HG03432 (cell line): Measurements from ENCODE around the gene ATP5ME.
A peak's percentile ranks its signal among the peaks of the same experiment; 100 is the strongest.
"Not testable (repeated sequence)": the region's sequence is repeated elsewhere in the genome, so short reads cannot be mapped to it uniquely, and the experiment has no call there.

Source experiments
- ATAC-seq: cut with Tn5 transposase; IDR thresholded peaks from one replicate; pipeline ENCODE4 v1.9.1; 2021; ENCODE audit warnings: mild to moderate bottlenecking, moderate library complexity; ENCODE audit not compliant: unreplicated experiment

ATP5ME gene

GRCh38 chr4:671769-672168 lies 2.3 kb downstream of the ATP5ME start:
- ATAC-seq: no peak

DNA sequence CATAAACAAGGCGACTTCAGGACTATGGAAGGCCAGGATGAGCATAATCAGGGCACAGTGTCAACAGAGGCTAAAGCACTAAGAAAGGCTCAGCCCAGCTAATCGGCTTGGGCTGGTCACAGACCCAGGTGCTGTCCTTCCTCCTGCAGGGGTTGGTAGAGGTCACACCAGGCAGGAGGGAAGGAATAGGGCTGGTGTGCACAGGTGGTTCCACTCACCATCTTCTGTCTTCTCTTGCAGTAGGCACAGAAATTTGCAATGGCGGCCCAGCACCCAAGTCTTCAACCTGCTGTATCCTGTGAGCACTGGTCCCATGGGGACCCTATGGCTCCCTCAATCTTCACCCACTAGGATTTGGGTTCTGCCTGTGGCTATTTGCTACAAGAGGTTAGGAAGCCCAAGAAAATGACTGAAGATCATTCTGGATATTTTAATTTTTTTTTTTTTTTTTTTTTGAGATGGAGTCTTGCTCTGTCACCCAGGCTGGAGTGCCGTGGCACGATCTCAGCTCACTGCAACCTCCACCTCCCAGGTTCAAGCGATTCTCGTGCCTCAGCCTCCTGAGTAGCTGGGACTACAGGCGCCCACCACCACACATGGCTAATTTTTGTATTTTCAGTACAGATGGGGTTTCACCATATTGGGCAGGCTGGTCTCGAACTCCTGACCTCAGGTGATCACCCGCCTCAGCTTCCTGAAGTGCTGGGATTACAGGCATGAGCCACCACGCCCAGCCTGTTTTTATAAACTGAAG lies 4.1 kb downstream of the ATP5ME start:
- ATAC-seq: not testable (repeated sequence)

DNA sequence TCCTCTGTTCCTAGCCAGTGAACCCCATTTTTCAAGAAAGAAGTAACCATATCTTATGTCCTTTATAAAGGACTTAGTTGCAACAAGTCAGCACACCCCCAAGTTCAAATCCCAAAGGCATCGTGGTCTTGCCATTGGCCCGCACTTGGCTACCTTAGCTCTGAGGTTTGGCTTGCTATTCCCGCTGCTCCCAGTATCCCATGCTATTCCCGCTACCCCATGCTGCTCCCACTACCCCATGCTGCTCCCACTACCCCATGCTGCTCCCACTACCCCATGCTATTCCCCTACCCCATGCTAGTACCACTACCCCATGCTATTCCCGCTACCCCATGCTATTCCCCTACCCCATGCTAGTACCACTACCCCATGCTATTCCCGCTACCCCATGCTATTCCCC lies 5.9 kb downstream of the ATP5ME start:
- not testable (repeated sequence) for ATAC-seq

DNA sequence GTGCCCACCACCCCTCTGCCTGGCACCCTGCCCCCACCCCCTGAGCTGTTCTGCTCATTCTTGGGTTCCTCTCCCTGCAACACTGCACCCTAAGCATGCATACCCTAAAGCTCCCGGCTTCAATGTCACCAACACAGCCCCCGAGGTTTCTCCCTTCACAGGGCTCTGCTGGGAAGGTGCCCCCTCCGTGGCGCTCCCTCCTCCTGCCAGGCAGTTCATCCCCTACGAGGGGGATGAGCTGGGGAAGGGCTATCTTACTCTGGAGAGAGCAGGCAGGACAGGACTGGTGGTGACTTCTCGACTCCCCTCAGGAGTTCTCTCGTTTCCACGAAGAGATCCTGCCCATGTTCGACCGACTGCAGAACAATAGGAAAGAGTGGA lies 6.5 kb downstream of the ATP5ME start:
- no peak for ATAC-seq

DNA sequence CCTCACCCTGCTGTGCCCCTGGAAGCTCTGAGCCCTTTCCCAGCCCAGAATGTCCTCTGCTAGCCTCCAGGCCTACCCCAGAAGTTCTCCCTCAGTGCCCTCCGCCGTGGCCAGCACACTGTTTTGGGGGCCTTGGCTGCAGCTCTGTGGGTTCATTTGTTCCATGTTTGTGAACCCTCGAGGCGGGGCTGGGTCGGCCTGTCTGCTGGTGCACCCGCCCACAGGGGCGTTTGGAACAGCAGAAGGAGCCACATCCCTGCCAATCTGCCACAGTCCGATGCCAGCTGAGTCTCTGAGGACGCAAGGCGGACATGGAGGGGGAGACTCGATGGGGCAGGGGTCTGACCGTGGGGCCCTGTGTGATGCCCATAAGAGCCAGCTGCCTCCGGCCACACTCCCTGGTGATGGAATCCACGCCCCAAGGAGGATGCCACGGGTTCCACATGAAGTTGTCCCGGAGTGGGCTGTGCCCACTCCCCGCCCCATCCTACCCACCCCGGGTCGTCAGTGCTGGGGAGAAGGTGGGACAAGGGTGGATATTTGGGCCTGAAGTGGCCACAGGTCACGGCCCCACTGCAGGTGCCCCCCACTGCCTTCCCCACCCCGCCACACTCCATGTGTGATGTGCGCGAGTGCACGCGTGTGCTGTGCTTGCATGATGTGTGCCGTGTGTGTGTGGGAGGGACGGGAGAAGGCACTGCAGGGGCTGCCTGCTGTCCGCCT lies 7.1 kb downstream of the ATP5ME start:
- no peak for ATAC-seq

DNA sequence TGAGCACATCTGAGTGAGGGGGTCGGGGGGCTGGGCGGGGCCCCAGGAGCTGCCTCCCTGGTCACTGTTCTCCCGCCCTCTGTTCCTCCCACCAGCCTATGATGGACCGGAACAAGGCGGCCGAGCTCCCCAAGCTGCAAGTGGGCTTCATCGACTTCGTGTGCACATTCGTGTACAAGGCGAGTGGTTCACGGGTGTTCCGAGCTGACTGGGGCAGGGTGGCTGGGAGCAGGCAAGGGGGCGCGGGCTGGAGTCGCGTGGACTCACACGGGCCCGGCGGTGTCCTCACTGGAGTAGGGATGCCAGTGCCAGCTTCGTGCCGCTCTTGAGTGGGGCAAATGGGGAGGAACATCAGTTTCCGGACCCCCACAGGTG lies 7.7 kb downstream of the ATP5ME start:
- no peak for ATAC-seq

GRCh38 chr4:665751-666435 lies 8.2 kb downstream of the ATP5ME start:
- ATAC-seq: no peak

GRCh38 chr4:665381-665750 lies 8.7 kb downstream of the ATP5ME start:
- ATAC-seq: no peak

DNA sequence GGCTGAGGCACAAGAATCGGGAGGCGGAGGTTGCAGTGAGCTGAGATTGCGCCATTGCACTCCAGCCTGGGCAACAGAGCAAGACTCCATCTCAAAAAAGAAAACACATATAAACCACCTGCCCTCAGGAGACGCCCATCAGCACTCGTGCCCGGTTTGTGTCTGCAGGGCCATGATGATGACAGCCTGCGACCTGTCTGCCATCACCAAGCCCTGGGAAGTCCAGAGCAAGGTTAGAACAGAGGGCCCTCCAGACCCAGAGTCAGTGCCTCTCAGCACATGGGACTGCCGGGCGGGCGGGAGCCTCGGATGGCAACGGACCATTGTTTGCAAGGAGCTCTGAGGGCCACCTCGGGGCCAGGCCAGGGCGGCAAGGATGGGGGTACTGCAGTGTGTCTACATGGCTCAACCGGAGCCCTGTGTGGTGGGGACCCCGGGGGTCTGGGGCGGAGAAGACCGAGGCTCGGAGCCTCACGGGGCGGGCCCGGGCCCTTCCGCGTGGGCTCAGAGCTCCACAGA lies 9.3 kb downstream of the ATP5ME start:
- ATAC-seq: no peak

DNA sequence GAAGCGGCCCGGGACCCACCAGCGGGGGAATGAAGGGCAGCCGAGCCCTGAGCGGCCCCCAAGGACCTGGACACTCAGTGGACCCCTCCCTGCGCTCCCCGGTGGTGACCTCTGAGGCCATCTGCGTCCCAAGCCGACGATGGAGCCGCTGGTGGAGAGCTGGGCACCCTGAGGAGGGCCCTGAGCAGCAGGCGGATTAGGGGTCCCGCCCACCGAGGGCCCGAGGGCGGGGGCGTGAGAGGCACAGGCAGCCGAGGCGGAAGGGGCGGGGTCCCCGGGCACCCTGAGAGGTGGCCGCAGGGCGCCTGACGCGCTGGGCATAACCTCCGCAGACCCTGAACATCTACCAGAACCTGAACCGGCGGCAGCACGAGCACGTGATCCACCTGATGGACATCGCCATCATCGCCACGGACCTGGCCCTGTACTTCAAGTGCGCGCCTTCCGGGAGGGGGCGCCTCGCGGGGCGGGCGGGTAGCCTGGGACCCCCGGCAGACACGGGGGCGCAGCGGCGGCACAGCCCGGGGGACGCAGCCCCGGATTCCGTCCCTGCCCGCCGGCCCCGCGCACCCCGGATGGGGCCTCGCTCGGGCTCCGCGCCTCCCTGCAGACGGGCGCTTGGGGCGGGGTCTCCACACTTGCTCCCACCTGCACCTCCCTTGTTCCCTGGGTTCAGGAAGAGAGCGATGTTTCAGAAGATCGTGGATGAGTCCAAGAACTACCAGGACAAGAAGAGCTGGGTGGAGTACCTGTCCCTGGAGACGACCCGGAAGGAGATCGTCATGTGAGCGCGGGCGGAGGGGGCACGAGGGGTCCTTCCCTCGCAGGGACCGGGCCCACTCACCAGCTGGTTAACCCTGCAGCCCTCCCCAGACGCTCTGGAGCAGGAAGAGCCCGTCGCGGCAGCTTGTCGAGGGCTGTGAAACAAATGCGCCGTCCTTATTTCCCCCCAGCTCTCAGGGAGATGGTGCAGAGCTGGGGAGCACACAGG lies 10.3 kb downstream of the ATP5ME start:
- peak; percentile 73 for ATAC-seq

DNA sequence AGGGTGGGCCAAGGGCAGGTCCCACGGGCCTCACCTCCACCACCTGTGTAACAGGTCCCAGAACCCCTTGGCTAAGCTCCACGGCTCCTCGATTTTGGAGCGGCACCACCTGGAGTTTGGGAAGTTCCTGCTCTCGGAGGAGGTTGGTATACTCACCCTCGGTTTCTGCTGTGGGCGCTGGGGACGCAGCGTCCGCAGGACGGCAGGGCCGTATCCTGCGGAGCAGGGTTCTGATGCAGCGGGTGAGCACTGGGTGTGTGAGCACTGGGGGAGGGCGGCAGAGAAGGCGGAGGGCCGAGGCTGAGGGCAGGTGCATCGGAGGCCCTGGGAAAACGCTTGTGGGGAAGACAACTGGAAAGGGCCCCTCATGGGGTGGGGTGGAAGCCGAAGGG lies 11.0 kb downstream of the ATP5ME start:
- ATAC-seq: no peak

DNA sequence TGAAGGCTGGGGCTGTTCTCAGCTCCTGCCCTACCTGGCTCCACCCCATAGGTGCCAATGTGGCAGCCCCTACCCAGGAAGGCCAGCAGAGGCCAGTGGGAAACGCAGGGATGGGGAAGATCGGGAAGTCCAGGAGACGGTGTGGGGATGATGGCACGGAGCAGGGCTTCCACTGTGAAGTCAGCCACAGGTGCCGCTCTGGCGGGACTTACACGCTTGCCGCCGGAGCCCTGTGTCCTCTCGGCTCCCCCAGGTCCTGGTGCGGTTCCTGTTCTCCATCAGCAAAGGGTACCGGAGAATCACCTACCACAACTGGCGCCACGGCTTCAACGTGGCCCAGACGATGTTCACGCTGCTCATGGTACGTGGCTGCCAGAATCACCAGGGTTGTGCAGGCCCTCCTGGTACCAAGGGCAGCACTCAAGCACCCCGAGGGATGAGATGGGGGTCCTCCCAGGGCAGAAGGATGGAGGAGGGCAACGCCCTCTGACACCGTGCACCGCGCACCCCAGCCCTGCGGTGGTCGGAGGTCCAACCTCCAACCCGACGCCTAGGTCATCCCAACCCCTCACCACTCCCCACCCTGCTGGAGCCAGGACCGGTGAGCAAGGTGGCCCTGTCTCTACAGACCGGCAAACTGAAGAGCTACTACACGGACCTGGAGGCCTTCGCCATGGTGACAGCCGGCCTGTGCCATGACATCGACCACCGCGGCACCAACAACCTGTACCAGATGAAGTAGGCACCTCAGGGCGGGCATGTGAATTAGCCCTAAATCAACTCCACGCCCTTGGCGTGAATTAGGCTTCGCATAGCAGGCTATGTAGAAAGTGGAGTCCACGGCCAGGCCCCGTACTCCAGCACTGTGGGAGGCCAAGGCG lies 12.0 kb downstream of the ATP5ME start:
- ATAC-seq: no peak

GRCh38 chr4:661231-661630 lies 12.8 kb downstream of the ATP5ME start:
- ATAC-seq: no peak

DNA sequence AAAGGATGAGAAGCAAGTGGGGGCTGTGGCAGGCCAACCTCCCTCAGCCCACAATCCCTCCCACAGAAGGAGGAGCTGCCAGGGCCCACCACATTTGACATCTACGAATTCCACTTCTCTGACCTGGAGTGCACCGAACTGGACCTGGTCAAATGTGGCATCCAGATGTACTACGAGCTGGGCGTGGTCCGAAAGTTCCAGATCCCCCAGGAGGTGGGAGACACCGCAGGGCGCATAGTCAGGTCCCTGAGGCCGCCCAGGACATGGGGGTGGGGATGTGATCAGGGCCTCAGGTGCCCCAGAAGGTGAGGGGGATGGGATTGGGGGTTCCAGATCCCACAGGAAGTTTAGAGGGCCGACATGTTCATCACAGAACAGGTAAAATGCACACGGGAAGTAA lies 13.7 kb downstream of the ATP5ME start:
- no peak for ATAC-seq

GRCh38 chr4:659851-660250 lies 14.2 kb downstream of the ATP5ME start:
- ATAC-seq: no peak

GRCh38 chr4:658681-659667 lies 15.1 kb downstream of the ATP5ME start:
- no peak for ATAC-seq

DNA sequence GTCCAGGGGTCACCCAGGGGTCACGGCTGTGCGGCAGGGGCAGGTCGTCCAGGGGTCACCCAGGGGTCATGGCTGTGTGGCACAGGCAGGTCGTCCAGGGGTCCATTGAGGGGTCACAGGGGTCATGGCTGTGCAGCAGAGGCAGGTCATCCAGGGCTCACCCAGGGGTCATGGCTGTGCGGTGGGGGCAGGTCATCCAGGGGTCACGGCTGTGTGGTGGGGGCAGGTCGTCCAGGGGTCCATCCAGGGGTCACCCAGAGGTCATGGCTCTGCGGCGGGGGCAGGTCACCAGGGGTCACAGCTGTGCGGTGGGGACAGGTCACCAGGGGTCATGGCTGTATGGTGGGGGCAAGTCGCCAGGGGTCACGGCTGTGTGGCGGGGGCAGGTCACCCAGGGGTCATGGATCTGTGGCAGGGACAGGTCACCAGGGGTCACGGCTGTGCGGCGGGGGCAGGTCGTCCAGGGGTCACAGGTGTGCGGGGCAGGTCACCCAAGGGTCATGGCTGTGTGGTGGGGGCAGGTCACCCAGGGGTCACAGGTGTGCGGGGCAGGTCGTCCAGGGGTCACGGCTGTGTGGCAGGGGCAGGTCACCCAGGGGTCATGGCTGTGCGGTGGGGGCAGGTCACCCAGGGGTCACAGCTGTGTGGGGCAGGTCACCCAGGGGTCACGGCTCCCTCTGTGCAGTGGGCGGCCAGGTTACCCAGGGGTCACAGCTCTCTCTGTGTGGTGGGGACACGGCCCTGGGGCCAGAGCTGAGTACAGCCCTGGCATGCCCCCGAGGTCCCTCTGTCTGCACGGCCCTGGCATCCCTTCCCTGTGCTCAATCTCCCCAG lies 16.0 kb downstream of the ATP5ME start:
- ATAC-seq: no peak
